Activated T-cell treated with anti-CD3 and anti-CD28 coated beads, Interleukin-2, amount 50 U/mL, for 72 hours (primary cell): ENCODE data around the gene ASPA. TPM values are rescaled to one million over a fixed set of nuclear protein-coding genes. Genes with fewer than 3 reads are reported as not detected.
"Not testable (repeated sequence)": the region's sequence is repeated elsewhere in the genome, so short reads cannot be mapped to it uniquely, and the experiment has no call there.

Source experiments
- ATAC-seq, 2 donors: fragments of 150-1000 bp; cut with Tn5 transposase; replicated peaks in 1 of 2; 2 replicates each; pipeline ENCODE4 v1.10.0; 2021; ENCODE audit warnings: moderate library complexity in 2 of 2, mild to moderate bottlenecking in 1 of 2
- DNase-seq, 2 donors: peaks; one replicate each; pipeline ENCODE4 v3.0.0; 2021 to 2022; ENCODE audit warnings: mixed read lengths in 1 of 2
- H3K27ac Mint-ChIP-seq: one replicate; pipeline ENCODE4 v1.8.0; 2022; ENCODE audit warnings: mild to moderate bottlenecking, moderate library complexity, mixed read lengths
- H3K27me3 Mint-ChIP-seq: one replicate; pipeline ENCODE4 v1.8.0; 2022; ENCODE audit warnings: low read depth, mixed read lengths
- H3K36me3 Mint-ChIP-seq, 2 donors: one replicate each; pipeline ENCODE4 v1.8.0; 2022; ENCODE audit warnings: mixed read lengths in 2 of 2, mild to moderate bottlenecking in 1 of 2; ENCODE audit not compliant: insufficient read depth in 2 of 2
- H3K4me1 Mint-ChIP-seq: one replicate; pipeline ENCODE4 v1.8.0; 2022; ENCODE audit warnings: low read depth, mixed read lengths
- H3K4me3 Mint-ChIP-seq, 2 donors: one replicate each; pipeline ENCODE4 v1.8.0; 2022; ENCODE audit warnings: mild to moderate bottlenecking in 2 of 2, mixed read lengths in 2 of 2, moderate library complexity in 2 of 2
- H3K9me3 Mint-ChIP-seq, 2 donors: one replicate each; pipeline ENCODE4 v1.8.0; 2022; ENCODE audit warnings: mixed read lengths in 2 of 2
- total RNA-seq, 2 donors: library from RNA; stranded (reverse); gene quantifications; one replicate each; pipeline ENCODE4 v1.2.3, GENCODE V29; 2022

Gene ASPA
- total RNA-seq: under 1 TPM in 1 of 2 donors, not detected in 1; 0.34 TPM

GRCh38 chr17:3475812-3476610 lies at the start of gene ASPA:
Gene ASPA (plus strand): TSS chr17:3475997. CDS start chr17:3476160, 163 bp downstream.
- no peak for ATAC-seq
- peak within 1 kb of the TSS; percentile 35 to 49 for H3K4me3 Mint-ChIP-seq
- H3K4me1 Mint-ChIP-seq: no peaks in the 10 kb centered on the region
- H3K9me3 Mint-ChIP-seq: no peaks in the 10 kb centered on the region
- no peak within 1 kb of the TSS for H3K27ac Mint-ChIP-seq
- peaks cover 13% of the 10 kb centered on the region for H3K27me3 Mint-ChIP-seq
- no peaks in the 10 kb centered on the region for H3K36me3 Mint-ChIP-seq
- DNase-seq: no peak

DNA sequence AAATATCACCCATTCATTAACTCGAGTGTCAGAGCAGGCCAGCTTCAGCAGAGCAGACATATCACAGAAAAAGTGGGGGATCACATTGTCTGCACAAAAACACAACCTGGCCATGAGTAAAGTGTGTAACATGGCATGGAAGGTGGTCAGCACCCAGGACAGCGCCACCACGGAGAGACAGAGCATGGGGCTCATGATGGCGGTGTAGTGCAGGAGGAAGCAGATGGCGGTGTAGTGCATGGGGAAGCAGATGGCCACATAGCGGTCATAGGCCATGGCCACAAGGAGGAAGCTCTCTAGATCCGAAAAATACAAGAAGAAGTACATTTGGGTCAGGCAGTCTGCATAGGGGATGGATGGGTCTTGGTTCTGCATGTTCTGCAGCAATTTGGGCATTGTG lies 42.6 kb upstream of the ASPA start:
- H3K4me3 Mint-ChIP-seq, H3K9me3 Mint-ChIP-seq, H3K36me3 Mint-ChIP-seq, H3K27me3 Mint-ChIP-seq, ATAC-seq, H3K27ac Mint-ChIP-seq, H3K4me1 Mint-ChIP-seq: not testable (repeated sequence)
- peak; percentile 6 to 14 for DNase-seq

GRCh38 chr17:3433741-3434140 lies 42.1 kb upstream of the ASPA start, which contains the start of gene OR1E2:
Gene OR1E2 (minus strand): TSS chr17:3433841. CDS start chr17:3433841, 0 bp downstream.
- Mint-ChIP-seq H3K27me3 (peaks cover 5% of the 10 kb centered on the region), H3K27ac (no peak within 1 kb of the TSS), H3K9me3 (peaks cover 0 to 2% of the 10 kb centered on the region in 2 donors), H3K4me3 (no peak within 1 kb of the TSS), H3K4me1 (no peaks in the 10 kb centered on the region), H3K36me3 (no peaks in the 10 kb centered on the region)
- ATAC-seq (no peak), DNase-seq (no peak)

DNA sequence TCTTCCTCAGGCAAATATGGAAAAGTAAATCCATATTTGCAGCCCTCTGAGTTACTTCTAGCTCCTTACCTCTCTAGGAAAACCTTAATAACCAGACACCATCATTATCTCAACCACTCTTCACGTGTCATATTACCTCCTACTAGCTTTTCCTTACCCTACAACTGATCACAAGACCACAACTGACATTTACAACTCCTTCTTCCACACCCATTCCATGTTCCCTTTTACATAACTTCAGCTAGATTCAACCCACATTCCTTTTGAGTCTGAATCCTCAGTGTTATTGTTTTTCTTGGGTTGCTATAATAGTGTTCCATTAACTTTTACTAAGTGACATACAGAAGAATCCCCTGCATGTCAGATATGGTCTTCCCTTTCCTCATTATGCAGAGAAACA lies 37.4 kb upstream of the ASPA start:
- no peak for ATAC-seq
- Mint-ChIP-seq H3K27me3 (peaks cover 24% of the 10 kb centered on the region), H3K4me1 (no peaks in the 10 kb centered on the region), H3K4me3 (no peak overlapping the region), H3K36me3 (no peaks in the 10 kb centered on the region), H3K27ac (no peak overlapping the region), H3K9me3 (no peaks in the 10 kb centered on the region)
- no peak for DNase-seq

DNA sequence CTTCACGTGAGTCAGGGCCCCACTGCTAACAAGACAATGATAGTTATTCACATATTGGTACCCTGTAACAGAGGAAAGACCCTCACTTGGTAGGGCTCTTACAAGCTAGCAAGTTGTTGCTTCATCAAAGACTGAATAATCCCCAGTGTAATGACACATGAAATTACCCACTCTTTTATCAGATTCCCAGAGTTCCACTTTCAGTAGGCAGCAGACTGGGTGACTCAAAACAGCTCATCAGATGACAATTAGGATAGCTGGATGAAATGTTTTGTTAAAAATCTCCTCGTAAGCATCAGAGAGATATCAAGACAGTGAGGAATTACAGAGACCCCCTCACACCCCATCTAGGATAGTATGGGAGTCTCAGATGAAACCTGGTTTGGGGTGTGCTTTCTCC lies 35.3 kb upstream of the ASPA start:
- no peak overlapping the region for H3K4me3 Mint-ChIP-seq
- peaks cover 24% of the 10 kb centered on the region for H3K27me3 Mint-ChIP-seq
- ATAC-seq: no peak
- H3K27ac Mint-ChIP-seq: no peak overlapping the region
- no peaks in the 10 kb centered on the region for H3K9me3 Mint-ChIP-seq
- H3K36me3 Mint-ChIP-seq: no peaks in the 10 kb centered on the region
- DNase-seq: no peak
- no peaks in the 10 kb centered on the region for H3K4me1 Mint-ChIP-seq

GRCh38 chr17:3447625-3448024 lies 28.2 kb upstream of the ASPA start:
- no peak for DNase-seq
- peaks cover 10% of the 10 kb centered on the region for H3K27me3 Mint-ChIP-seq
- no peak overlapping the region for H3K4me3 Mint-ChIP-seq
- H3K27ac Mint-ChIP-seq: no peak overlapping the region
- H3K9me3 Mint-ChIP-seq: no peaks in the 10 kb centered on the region
- no peaks in the 10 kb centered on the region for H3K4me1 Mint-ChIP-seq
- H3K36me3 Mint-ChIP-seq: no peaks in the 10 kb centered on the region
- ATAC-seq: peak in 1 of 2 donors; percentile 25

DNA sequence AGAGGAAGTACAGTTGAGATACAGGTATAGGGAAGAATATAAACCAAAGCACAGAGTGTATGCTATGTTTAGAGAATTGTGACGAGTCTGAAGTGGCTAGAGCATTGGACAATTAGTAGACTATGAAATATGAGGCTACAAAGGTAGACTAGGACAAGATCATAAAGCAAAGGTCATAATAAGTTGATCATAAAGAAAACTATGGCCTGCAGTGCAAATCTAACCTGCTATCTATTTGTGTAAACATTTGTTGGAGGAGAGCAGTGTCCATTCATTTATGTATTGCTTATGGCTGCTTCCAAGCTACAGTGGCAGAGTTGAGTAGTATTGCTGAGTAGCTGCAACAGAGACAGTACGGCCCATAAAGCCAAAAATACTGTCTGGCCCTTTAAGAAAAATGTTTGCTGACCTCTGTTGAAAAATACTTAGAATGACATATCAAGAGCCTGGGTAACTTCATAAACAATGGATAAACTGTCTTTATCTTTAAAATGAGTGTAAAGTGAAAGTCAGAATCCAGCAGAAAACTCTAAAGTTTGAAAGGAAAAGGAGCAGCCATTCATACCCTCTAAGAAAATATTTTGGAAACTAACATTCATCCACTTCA lies 27.6 kb upstream of the ASPA start:
- Mint-ChIP-seq H3K4me3 (no peak overlapping the region), H3K27me3 (peaks cover 6% of the 10 kb centered on the region)

DNA sequence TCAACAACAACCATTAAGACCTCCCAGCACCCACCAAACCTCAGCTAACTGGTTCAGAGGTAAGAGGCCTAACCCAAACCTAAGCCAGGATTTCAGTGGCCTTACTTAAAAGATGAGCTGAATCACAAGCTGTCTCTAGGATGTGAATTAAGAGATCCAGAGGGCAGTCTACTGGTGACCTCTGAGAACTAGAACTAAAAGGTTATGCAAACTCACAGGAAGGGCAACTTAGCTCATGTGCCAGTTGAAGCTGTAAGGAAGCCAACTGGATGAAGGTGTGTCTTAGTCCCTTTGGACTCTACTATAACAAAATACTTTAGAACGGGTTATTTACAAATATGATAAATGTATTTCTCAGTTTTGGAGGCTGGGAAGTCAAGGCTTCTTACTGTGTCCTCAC lies 9.4 kb upstream of the ASPA start:
- not testable (repeated sequence) for H3K36me3 Mint-ChIP-seq, DNase-seq, H3K4me1 Mint-ChIP-seq, H3K4me3 Mint-ChIP-seq, ATAC-seq, H3K27ac Mint-ChIP-seq, H3K27me3 Mint-ChIP-seq, H3K9me3 Mint-ChIP-seq

More for the DNA sequence above, 27.6 kb upstream of the ASPA start:
- H3K36me3 Mint-ChIP-seq: no peaks in the 10 kb centered on the region
- no peaks in the 10 kb centered on the region for H3K9me3 Mint-ChIP-seq
- DNase-seq (no peak), ATAC-seq (no peak)
- H3K4me1 Mint-ChIP-seq: no peaks in the 10 kb centered on the region
- H3K27ac Mint-ChIP-seq: no peak overlapping the region

DNA sequence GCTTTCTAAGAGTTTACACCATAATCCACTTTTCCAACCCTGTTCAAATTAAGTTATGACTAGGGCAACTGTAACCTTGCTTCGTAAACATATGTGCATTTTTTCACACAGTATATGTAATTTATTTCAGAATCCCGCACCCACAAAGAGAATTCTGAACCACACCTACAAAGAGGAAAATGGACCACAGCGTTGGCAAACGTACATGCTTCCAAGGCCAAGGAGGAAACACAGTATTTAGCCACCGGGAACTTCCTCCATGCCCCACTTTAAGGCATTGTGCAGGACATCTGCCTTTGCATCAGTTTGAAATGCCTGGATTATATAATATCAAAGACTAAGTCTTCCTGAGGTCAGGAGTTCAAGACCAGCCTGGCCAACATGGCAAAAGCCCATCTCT lies 6.3 kb upstream of the ASPA start:
- Mint-ChIP-seq H3K36me3 (no peaks in the 10 kb centered on the region), H3K9me3 (no peaks in the 10 kb centered on the region), H3K4me3 (no peak overlapping the region), H3K27me3 (peaks cover 9% of the 10 kb centered on the region), H3K4me1 (no peaks in the 10 kb centered on the region), H3K27ac (no peak overlapping the region)
- DNase-seq: no peak
- ATAC-seq: no peak

DNA sequence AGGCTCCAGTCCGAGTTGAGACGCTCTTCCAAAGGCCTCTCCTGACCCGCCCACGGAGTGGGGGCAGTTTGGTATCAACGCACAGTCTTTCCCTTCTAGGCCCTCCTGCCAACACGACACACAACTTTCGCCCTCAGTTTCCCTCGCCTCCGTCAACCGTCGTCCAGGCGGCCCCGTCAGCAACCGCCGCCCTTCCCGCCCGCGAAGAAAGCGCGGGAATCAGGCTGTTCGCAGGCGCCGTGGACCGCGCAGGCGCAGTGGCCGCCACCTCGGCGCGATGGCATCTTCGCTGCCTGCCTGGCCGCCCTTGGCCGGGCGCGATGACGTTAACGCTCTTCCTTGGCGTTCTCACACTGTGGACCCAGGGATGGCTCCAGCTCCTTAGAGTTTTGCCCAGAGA lies 4.2 kb upstream of the ASPA start, which contains the start of gene SPATA22:
TSS of gene SPATA22 (minus strand) at position 221 of the 400 bp plus-strand sequence. CDS start 2,494 bp downstream, outside the sequence.
- ATAC-seq (no peak), DNase-seq (no peak)
- Mint-ChIP-seq H3K27ac (no peak within 1 kb of the TSS), H3K4me3 (no peak within 1 kb of the TSS), H3K36me3 (no peaks in the 10 kb centered on the region), H3K27me3 (peaks cover 3% of the 10 kb centered on the region), H3K4me1 (no peaks in the 10 kb centered on the region), H3K9me3 (no peaks in the 10 kb centered on the region)

DNA sequence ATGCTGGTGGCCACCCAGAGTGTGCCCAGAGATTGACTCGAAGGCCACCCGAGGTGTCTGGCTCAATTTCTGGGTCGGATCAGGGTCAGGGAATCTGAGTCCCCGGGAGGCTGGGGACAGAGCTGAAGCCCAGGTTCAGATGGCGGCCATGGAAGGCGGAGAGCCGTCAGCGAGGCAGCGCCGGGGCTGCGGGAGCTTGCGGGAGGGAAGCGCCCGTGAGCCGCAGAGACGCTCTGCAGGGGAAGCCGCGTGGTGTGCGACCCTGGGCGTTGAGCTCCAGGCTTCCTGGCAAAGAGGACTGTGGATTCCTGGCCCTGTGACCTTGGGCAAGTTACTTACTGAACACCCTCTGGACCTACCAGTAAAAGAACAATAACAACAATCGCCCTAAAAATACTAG lies 3.7 kb upstream of the ASPA start:
- H3K27ac Mint-ChIP-seq: no peak overlapping the region
- H3K4me1 Mint-ChIP-seq: no peaks in the 10 kb centered on the region
- H3K27me3 Mint-ChIP-seq: no peaks in the 10 kb centered on the region
- no peak overlapping the region for H3K4me3 Mint-ChIP-seq
- ATAC-seq (no peak), DNase-seq (no peak)
- H3K9me3 Mint-ChIP-seq: no peaks in the 10 kb centered on the region
- H3K36me3 Mint-ChIP-seq: no peaks in the 10 kb centered on the region

GRCh38 chr17:3474212-3474611 lies 1.6 kb upstream of the ASPA start:
- Mint-ChIP-seq H3K27ac (no peak overlapping the region), H3K36me3 (no peaks in the 10 kb centered on the region), H3K27me3 (peaks cover 6% of the 10 kb centered on the region), H3K9me3 (no peaks in the 10 kb centered on the region), H3K4me1 (no peaks in the 10 kb centered on the region), H3K4me3 (no peak overlapping the region)
- ATAC-seq (no peak), DNase-seq (no peak)

DNA sequence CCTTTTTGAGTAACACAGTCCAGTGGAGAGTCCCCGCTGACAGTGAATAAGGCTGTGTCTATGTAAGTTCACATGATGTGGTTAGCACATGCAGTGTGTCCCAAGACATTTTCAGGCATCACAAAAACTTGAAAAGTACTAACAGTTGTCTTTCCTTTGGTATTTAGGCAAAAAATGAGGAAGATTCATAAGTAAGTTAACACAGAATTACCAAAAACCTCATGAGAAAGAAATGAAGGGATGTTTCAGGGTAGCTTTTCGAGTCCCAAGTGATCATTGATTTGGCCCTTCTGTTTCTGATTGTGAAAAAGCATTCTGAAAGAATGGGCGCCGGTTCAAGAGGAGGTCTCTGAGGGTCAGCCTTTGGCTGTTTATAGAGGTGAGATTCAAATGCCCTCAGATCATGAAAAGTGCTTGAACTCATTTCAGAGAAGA lies 529 bp upstream of the ASPA start:
- H3K27ac Mint-ChIP-seq: no peak overlapping the region
- H3K27me3 Mint-ChIP-seq: peaks cover 13% of the 10 kb centered on the region
- no peak for DNase-seq
- no peak overlapping the region for H3K4me3 Mint-ChIP-seq
- no peak for ATAC-seq
- no peaks in the 10 kb centered on the region for H3K4me1 Mint-ChIP-seq
- H3K9me3 Mint-ChIP-seq: no peaks in the 10 kb centered on the region
- no peaks in the 10 kb centered on the region for H3K36me3 Mint-ChIP-seq
